IMR-90 (cell line): Measurements from ENCODE around the gene ZSCAN10. TPM values are rescaled to one million over a fixed set of nuclear protein-coding genes. Genes with fewer than 3 reads are reported as not detected.

Experiments used
- ATAC-seq: fragments of 200-7000 bp; cut with Tn5 transposase; 2 replicates; pipeline ENCODE4 v1.9.1; 2020; ENCODE audit warnings: low read depth, mild to moderate bottlenecking, moderate library complexity
- BruUV-seq: library from RNA; stranded (reverse); fragments of 400-500 nt; replicated peaks from 2 replicates; lab custom pipeline; 2021; lab: Mats Ljungman, UMichigan
- CTCF ChIA-PET: fragments of 300-600 bp; formaldehyde crosslinking; extraction: SDS; loops from one replicate; lab custom pipeline; 2021; ENCODE audit warnings: antibody characterized with exemption; lab: Yijun Ruan, JAX
- POLR2A ChIA-PET: fragments of 300-600 bp; sonication (Branson Sonifier 250); formaldehyde crosslinking; loops from one replicate; lab custom pipeline; 2022; ENCODE audit warnings: antibody characterized with exemption; ENCODE audit not compliant: unreplicated experiment; lab: Charles Lee
- DNase-seq: peaks from one replicate; pipeline ENCODE4 v3.0.0; 2013
- H2AFZ ChIP-seq: replicated peaks from 2 replicates; pipeline ENCODE3; 2013; ENCODE audit warnings: low read length, mild to moderate bottlenecking; ENCODE audit not compliant: poor library complexity
- H2AK5ac ChIP-seq: 2 replicates; pipeline ENCODE4 v1.6.1; 2013; ENCODE audit warnings: low read depth, low read length, inconsistent platforms
- H2AK9ac ChIP-seq: replicated peaks from 2 replicates; pipeline ENCODE3; 2013; ENCODE audit warnings: mild to moderate bottlenecking, low read depth, low read length, moderate library complexity; ENCODE audit not compliant: poor library complexity
- H2BK120ac ChIP-seq: 2 replicates; pipeline ENCODE4 v1.6.1; 2013; ENCODE audit warnings: low read depth, low read length, inconsistent platforms
- H2BK15ac ChIP-seq: 3 replicates; pipeline ENCODE4 v1.6.1; 2013; ENCODE audit warnings: low read depth, low read length, inconsistent platforms
- H2BK20ac ChIP-seq: 2 replicates; pipeline ENCODE4 v1.6.1; 2013; ENCODE audit warnings: low read depth, mild to moderate bottlenecking, inconsistent platforms, low read length, moderate library complexity
- H2BK5ac ChIP-seq: 2 replicates; pipeline ENCODE4 v1.6.1; 2013; ENCODE audit warnings: mild to moderate bottlenecking, low read depth, low read length, inconsistent platforms; ENCODE audit not compliant: poor library complexity, severe bottlenecking
- H3K14ac ChIP-seq: replicated peaks from 2 replicates; pipeline ENCODE4 v1.6.1; 2013; ENCODE audit warnings: low read depth, low read length, inconsistent platforms
- H3K18ac ChIP-seq: 2 replicates; pipeline ENCODE4 v1.6.1; 2013; ENCODE audit warnings: low read depth, low read length, control low read depth
- H3K23ac ChIP-seq: 2 replicates; pipeline ENCODE4 v1.6.1; 2013; ENCODE audit warnings: low read depth, low read length, inconsistent platforms
- H3K27ac ChIP-seq: 2 replicates; pipeline ENCODE4 v1.5.1; 2013; ENCODE audit warnings: mild to moderate bottlenecking, control low read depth, low read length; ENCODE audit not compliant: insufficient read depth
- H3K27me3 ChIP-seq: 2 replicates; pipeline ENCODE4 v1.6.1; 2013; ENCODE audit warnings: low read length; ENCODE audit not compliant: control insufficient read depth, insufficient read depth
- H3K36me3 ChIP-seq: 2 replicates; pipeline ENCODE4 v1.6.1; 2013; ENCODE audit warnings: low read length, mixed read lengths; ENCODE audit not compliant: control insufficient read depth, insufficient read depth
- H3K4ac ChIP-seq: 2 replicates; pipeline ENCODE4 v1.6.1; 2013; ENCODE audit warnings: low read depth, low read length, inconsistent platforms
- H3K4me1 ChIP-seq: 2 replicates; pipeline ENCODE4 v1.6.1; 2013; ENCODE audit warnings: low read length, mixed read lengths; ENCODE audit not compliant: control insufficient read depth, insufficient read depth
- H3K4me2 ChIP-seq: 2 replicates; pipeline ENCODE4 v1.6.1; 2013; ENCODE audit warnings: low read depth, mild to moderate bottlenecking, control low read depth, low read length, moderate library complexity
- H3K4me3 ChIP-seq: 2 replicates; pipeline ENCODE4 v1.5.1; 2013; ENCODE audit warnings: low read depth, mild to moderate bottlenecking, control low read depth, low read length, moderate library complexity; ENCODE audit not compliant: insufficient read depth
- H3K56ac ChIP-seq: 2 replicates; pipeline ENCODE4 v1.6.1; 2013; ENCODE audit warnings: low read length, inconsistent platforms; ENCODE audit not compliant: insufficient read depth; ENCODE audit errors: extremely low read depth
- H3K79me1 ChIP-seq, 2 experiments: 2 replicates each; pipeline ENCODE4 v1.6.1; 2013; ENCODE audit warnings: low read length in 2 of 2, inconsistent platforms in 1 of 2, low read depth in 1 of 2
- H3K9ac ChIP-seq: 2 replicates; pipeline ENCODE4 v1.6.1; 2013; ENCODE audit warnings: low read depth, low read length, control low read depth
- H3K9me1 ChIP-seq: 2 replicates; pipeline ENCODE4 v1.6.1; 2013; ENCODE audit warnings: low read length, inconsistent platforms; ENCODE audit not compliant: insufficient read depth
- H3K9me3 ChIP-seq: 2 replicates; pipeline ENCODE4 v1.6.1; 2013; ENCODE audit warnings: low read length; ENCODE audit not compliant: control insufficient read depth, insufficient read depth
- H4K20me1 ChIP-seq: 2 replicates; pipeline ENCODE4 v1.6.1; 2013; ENCODE audit warnings: low read length, inconsistent platforms; ENCODE audit not compliant: insufficient read depth
- H4K5ac ChIP-seq: 2 replicates; pipeline ENCODE4 v1.6.1; 2013; ENCODE audit warnings: mild to moderate bottlenecking, low read depth, low read length, control low read depth
- H4K8ac ChIP-seq, 2 experiments: 2 replicates each; pipeline ENCODE4 v1.6.1; 2013; ENCODE audit warnings: low read depth in 2 of 2, low read length in 2 of 2, control low read depth in 1 of 2, inconsistent platforms in 1 of 2
- H4K91ac ChIP-seq: 2 replicates; pipeline ENCODE4 v1.6.1; 2013; ENCODE audit warnings: low read depth, low read length, inconsistent platforms; ENCODE audit not compliant: insufficient read depth
- BHLHE40 ChIP-seq: fragments of 150-350 bp; IDR thresholded peaks from 2 replicates; pipeline ENCODE4 v1.6.1; 2016; ENCODE audit warnings: mild to moderate bottlenecking, low read depth, low read length
- CEBPB ChIP-seq: IDR thresholded peaks from 2 replicates; pipeline ENCODE4 v1.6.1; 2012; ENCODE audit warnings: low read depth, low read length, improper control_type of control experiment
- CHD1 ChIP-seq: IDR thresholded peaks from 2 replicates; pipeline ENCODE4 v1.6.1; 2012; ENCODE audit warnings: low read depth, low read length, improper control_type of control experiment
- FOS ChIP-seq: fragments of 150-350 bp; IDR thresholded peaks from 2 replicates; pipeline ENCODE4 v1.6.1; 2016; ENCODE audit warnings: low read depth, low read length
- MAFK ChIP-seq: IDR thresholded peaks from 2 replicates; pipeline ENCODE4 v1.6.1; 2012; ENCODE audit warnings: low read depth, low read length, improper control_type of control experiment
- MAZ ChIP-seq: IDR thresholded peaks from 2 replicates; pipeline ENCODE4 v1.6.1; 2012; ENCODE audit warnings: low read depth, mild to moderate bottlenecking, low read length, improper control_type of control experiment, moderate library complexity, borderline replicate concordance
- MXI1 ChIP-seq: IDR thresholded peaks from 2 replicates; pipeline ENCODE4 v1.6.1; 2012; ENCODE audit warnings: low read depth, mild to moderate bottlenecking, low read length, moderate library complexity, borderline replicate concordance
- NFE2L2 ChIP-seq: fragments of 150-350 bp; IDR thresholded peaks from 2 replicates; pipeline ENCODE4 v1.6.1; 2016; ENCODE audit warnings: low read depth, mild to moderate bottlenecking, low read length
- POLR2A ChIP-seq: IDR thresholded peaks from 2 replicates; pipeline ENCODE4 v1.6.1; 2012; ENCODE audit warnings: mild to moderate bottlenecking, low read depth, low read length
- RAD21 ChIP-seq: IDR thresholded peaks from 2 replicates; pipeline ENCODE4 v1.6.1; 2012; ENCODE audit warnings: low read length, improper control_type of control experiment
- RFX5 ChIP-seq: IDR thresholded peaks from 2 replicates; pipeline ENCODE4 v1.8.0; 2012; ENCODE audit warnings: low read depth, mild to moderate bottlenecking, low read length, moderate library complexity
- WGBS, 2 experiments: methylation state at CpG; one replicate each; pipeline versions ENCODE4 v1.1.5 to v1.1.7; 2013; ENCODE audit warnings: missing lambda C conversion rate in 2 of 2; ENCODE audit not compliant: insufficient read length in 1 of 2; ENCODE audit errors: extremely low coverage in 2 of 2; 5-methylcytosine and 5-hydroxymethylcytosine counted together
- dilution Hi-C: fragments of 300-500 bp; cut with HindIII; formaldehyde crosslinking; loops from one replicate; pipeline ENCODE4 v1.14.3; 2018; ENCODE audit warnings: low sequenced_read_pairs; ENCODE audit not compliant: unreplicated experiment
- in situ Hi-C: fragments of 300-500 bp; cut with MboI; formaldehyde crosslinking; loops from 3 replicates; pipeline ENCODE4 v1.14.3; 2019; ENCODE audit warnings: low sequenced_read_pairs, inconsistent platforms, mixed read lengths
- intact Hi-C: fragments of 100-400 bp; cut with micrococcal nuclease; formaldehyde crosslinking; loops from 2 replicates; pipeline ENCODE4 v1.10.0; 2022
- polyA plus RNA-seq, 3 experiments: library from polyadenylated mRNA; depleted of rRNA; stranded (reverse); fragments of >200 nt; gene quantifications; 2 replicates each; pipeline ENCODE4 v1.2.3, GENCODE V29; 2012; ENCODE audit warnings: low replicate concordance in 1 of 3
- total RNA-seq: library from RNA; depleted of rRNA; stranded (reverse); fragments of >200 nt; gene quantifications from 2 replicates; pipeline ENCODE4 v1.2.3, GENCODE V29; 2012
- TF ChIP-seq, protein P1 (sequence below): fragments of 150-350 bp; IDR thresholded peaks from 2 replicates; pipeline ENCODE4 v1.6.1; 2016; ENCODE audit warnings: low read depth, mild to moderate bottlenecking, low read length, moderate library complexity, borderline replicate concordance
- TF ChIP-seq, protein P2 (sequence below): fragments of 150-350 bp; IDR thresholded peaks from 2 replicates; pipeline ENCODE4 v1.6.1; 2017; ENCODE audit warnings: mild to moderate bottlenecking, antibody characterized with exemption, low read length, low read depth
- TF ChIP-seq, protein P3 (sequence below): conservative IDR thresholded peaks from 2 replicates; pipeline ENCODE4 v1.5.1; 2012; ENCODE audit warnings: mild to moderate bottlenecking, low read depth, low read length, improper control_type of control experiment

The ZSCAN10 gene
- total and polyA plus RNA-seq, 2 of the 4 experiments (the other 2 are of a cell fraction): not detected

DNA sequence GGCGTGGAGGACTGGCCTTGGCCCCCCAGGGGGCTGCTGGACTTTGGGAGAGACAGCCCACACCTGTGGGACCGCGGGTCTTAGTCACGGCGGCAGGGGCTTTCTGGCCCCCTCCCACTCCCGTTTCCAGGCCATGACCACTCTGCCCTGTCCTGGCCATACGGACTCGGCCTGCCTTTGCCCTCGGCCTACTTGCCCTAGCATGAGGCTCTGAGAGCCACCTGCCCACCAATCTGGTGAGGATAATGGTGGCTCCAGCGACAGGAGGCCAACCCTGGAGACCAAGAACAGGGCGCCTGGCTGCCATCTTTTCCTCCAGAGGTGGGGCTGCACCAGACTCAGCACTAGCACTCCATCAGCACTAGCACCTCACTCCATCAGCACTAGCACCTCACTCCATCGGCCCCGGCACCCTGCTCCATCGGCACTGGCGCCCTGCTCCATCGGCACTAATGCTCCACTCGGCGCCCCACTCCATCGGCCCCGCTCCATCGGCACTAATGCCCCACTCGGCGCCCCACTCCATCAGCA is 42.8 kb upstream of the ZSCAN10 start:
- Histone ChIP-seq H3K27me3 (no peaks in the 10 kb centered on the region), H3K4me3 (no peak overlapping the region), H4K91ac (no peak overlapping the region), H3K9ac (no peak overlapping the region), H3K27ac (no peak overlapping the region), H3K79me1 (peaks cover 9 to 11% of the 10 kb centered on the region in 2 experiments; a peak in 3 of 4 replicates), H2BK5ac (no peak overlapping the region), H2BK15ac (no peak overlapping the region), H2AK5ac (no peak overlapping the region), H2AFZ (no peak overlapping the region), H3K4ac (no peak overlapping the region), H3K23ac (no peak overlapping the region), H3K9me3 (no peaks in the 10 kb centered on the region), H2BK20ac (no peak overlapping the region), H2AK9ac (peak overlapping the region; percentile 55), H4K20me1 (no peaks in the 10 kb centered on the region), H3K4me2 (no peak overlapping the region), H3K56ac (no peak overlapping the region), H3K14ac (no peak overlapping the region), H3K18ac (no peak overlapping the region), H3K9me1 (0 out of 2 replicates have a peak, but pooled peaks cover 3% of the 10 kb centered on the region), H4K8ac (no peak overlapping the region), H3K4me1 (peaks cover 3% of the 10 kb centered on the region), H2BK120ac (no peak overlapping the region), H4K5ac (no peak overlapping the region), H3K36me3 (peaks cover 19% of the 10 kb centered on the region)
- dilution Hi-C loops: no loop called here
- CTCF ChIA-PET: no interaction called here
- DNase-seq: no peak
- no peak for ATAC-seq
- in situ Hi-C loops: no loop called here
- WGBS, 2 experiments: 90% methylated on average over 14 of the region's 23 CpGs; no CpG with 5 or more reads in 1 of the 2 experiments
- no TSS peak for BruUV-seq
- POLR2A ChIA-PET: no interaction called here
- TF ChIP-seq MAZ: no peak
- TF ChIP-seq, protein P1, sequence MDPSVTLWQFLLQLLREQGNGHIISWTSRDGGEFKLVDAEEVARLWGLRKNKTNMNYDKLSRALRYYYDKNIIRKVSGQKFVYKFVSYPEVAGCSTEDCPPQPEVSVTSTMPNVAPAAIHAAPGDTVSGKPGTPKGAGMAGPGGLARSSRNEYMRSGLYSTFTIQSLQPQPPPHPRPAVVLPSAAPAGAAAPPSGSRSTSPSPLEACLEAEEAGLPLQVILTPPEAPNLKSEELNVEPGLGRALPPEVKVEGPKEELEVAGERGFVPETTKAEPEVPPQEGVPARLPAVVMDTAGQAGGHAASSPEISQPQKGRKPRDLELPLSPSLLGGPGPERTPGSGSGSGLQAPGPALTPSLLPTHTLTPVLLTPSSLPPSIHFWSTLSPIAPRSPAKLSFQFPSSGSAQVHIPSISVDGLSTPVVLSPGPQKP: no peak
- TF ChIP-seq RAD21: no peak
- TF ChIP-seq CEBPB: no peak
- TF ChIP-seq MAFK: no peak
- no peak for TF ChIP-seq FOS
- TF ChIP-seq, protein P2, sequence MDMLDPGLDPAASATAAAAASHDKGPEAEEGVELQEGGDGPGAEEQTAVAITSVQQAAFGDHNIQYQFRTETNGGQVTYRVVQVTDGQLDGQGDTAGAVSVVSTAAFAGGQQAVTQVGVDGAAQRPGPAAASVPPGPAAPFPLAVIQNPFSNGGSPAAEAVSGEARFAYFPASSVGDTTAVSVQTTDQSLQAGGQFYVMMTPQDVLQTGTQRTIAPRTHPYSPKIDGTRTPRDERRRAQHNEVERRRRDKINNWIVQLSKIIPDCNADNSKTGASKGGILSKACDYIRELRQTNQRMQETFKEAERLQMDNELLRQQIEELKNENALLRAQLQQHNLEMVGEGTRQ: no peak
- TF ChIP-seq NFE2L2: no peak
- no peak for TF ChIP-seq POLR2A
- no peak for TF ChIP-seq MXI1
- TF ChIP-seq BHLHE40: no peak
- TF ChIP-seq, protein P3, sequence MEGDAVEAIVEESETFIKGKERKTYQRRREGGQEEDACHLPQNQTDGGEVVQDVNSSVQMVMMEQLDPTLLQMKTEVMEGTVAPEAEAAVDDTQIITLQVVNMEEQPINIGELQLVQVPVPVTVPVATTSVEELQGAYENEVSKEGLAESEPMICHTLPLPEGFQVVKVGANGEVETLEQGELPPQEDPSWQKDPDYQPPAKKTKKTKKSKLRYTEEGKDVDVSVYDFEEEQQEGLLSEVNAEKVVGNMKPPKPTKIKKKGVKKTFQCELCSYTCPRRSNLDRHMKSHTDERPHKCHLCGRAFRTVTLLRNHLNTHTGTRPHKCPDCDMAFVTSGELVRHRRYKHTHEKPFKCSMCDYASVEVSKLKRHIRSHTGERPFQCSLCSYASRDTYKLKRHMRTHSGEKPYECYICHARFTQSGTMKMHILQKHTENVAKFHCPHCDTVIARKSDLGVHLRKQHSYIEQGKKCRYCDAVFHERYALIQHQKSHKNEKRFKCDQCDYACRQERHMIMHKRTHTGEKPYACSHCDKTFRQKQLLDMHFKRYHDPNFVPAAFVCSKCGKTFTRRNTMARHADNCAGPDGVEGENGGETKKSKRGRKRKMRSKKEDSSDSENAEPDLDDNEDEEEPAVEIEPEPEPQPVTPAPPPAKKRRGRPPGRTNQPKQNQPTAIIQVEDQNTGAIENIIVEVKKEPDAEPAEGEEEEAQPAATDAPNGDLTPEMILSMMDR: no peak
- no peak for TF ChIP-seq CHD1
- no peak for TF ChIP-seq RFX5
- intact Hi-C loops: no loop called here
